SK-N-SH treated with all-trans-retinoic acid at 6 μM for 48 hours (cell line): ENCODE data around the gene GPRC5A.

Experiments
- ATAC-seq: fragments of 200-7000 bp; cut with Tn5 transposase; 3 replicates; pipeline ENCODE4 v1.9.1; 2020; ENCODE audit warnings: mild to moderate bottlenecking, moderate library complexity
- ARNTL ChIP-seq: fragments of 450-650 bp; formaldehyde crosslinking; IDR thresholded peaks from 2 replicates; pipeline ENCODE4 v1.5.0; 2020; ENCODE audit warnings: low read depth, mild to moderate bottlenecking, moderate library complexity, borderline replicate concordance
- BACH2 ChIP-seq: fragments of 250-450 bp; sonication (Bioruptor Pico); IDR thresholded peaks from 2 replicates; pipeline ENCODE4 v1.9.0; 2021; ENCODE audit warnings: mild to moderate bottlenecking, borderline replicate concordance
- CSDC2 ChIP-seq: fragments of 250-450 bp; sonication (Bioruptor Pico); IDR thresholded peaks from 2 replicates; pipeline ENCODE4 v1.5.0; 2020; ENCODE audit warnings: mild to moderate bottlenecking, moderate library complexity
- ESRRG ChIP-seq: fragments of 250-450 bp; sonication (Bioruptor Pico); IDR thresholded peaks from 2 replicates; pipeline ENCODE4 v1.6.1; 2021; ENCODE audit warnings: mild to moderate bottlenecking
- GLIS3 ChIP-seq: fragments of 250-450 bp; sonication (Bioruptor Pico); IDR thresholded peaks from 2 replicates; pipeline ENCODE4 v1.5.0; 2020; ENCODE audit warnings: mild to moderate bottlenecking, moderate library complexity
- ISL1 ChIP-seq: fragments of 250-450 bp; sonication (Bioruptor Pico); IDR thresholded peaks from 2 replicates; pipeline ENCODE4 v2.1.2; 2022; ENCODE audit warnings: mild to moderate bottlenecking, moderate library complexity
- OSR1 ChIP-seq: fragments of 250-450 bp; sonication (Bioruptor Pico); IDR thresholded peaks from 2 replicates; pipeline ENCODE4 v1.8.0; 2022; ENCODE audit warnings: moderate library complexity, mild to moderate bottlenecking, inconsistent platforms
- PPARA ChIP-seq: fragments of 250-450 bp; sonication (Bioruptor Pico); IDR thresholded peaks from 2 replicates; pipeline ENCODE4 v1.5.0; 2020; ENCODE audit warnings: mild to moderate bottlenecking, borderline replicate concordance
- RARB ChIP-seq: fragments of 250-450 bp; sonication (Bioruptor Pico); IDR thresholded peaks from 2 replicates; pipeline ENCODE4 v1.8.0; 2021; ENCODE audit warnings: mild to moderate bottlenecking, moderate library complexity
- SNAI2 ChIP-seq: fragments of 250-450 bp; sonication (Bioruptor Pico); IDR thresholded peaks from 2 replicates; pipeline ENCODE4 v1.5.0; 2020; ENCODE audit warnings: mild to moderate bottlenecking, moderate library complexity
- TCF4 ChIP-seq: fragments of 250-450 bp; sonication (Bioruptor Pico); IDR thresholded peaks from 2 replicates; pipeline ENCODE4 v1.8.0; 2021; ENCODE audit warnings: mild to moderate bottlenecking, moderate library complexity, borderline replicate concordance
- TOX ChIP-seq: fragments of 250-450 bp; sonication (Bioruptor Pico); IDR thresholded peaks from 2 replicates; pipeline ENCODE4 v1.8.0; 2021; ENCODE audit warnings: mild to moderate bottlenecking, moderate library complexity, borderline replicate concordance
- ZFP3 ChIP-seq: fragments of 250-450 bp; sonication (Bioruptor Pico); IDR thresholded peaks from 2 replicates; pipeline ENCODE4 v1.5.0; 2020; ENCODE audit warnings: mild to moderate bottlenecking, moderate library complexity
- ZFP30 ChIP-seq: fragments of 450-650 bp; formaldehyde crosslinking; IDR thresholded peaks from 2 replicates; pipeline ENCODE4 v1.5.0; 2022; ENCODE audit warnings: mild to moderate bottlenecking, moderate library complexity
- ZNF565 ChIP-seq: fragments of 450-650 bp; formaldehyde crosslinking; conservative IDR thresholded peaks from 2 replicates; pipeline ENCODE4 v1.5.0; 2020; ENCODE audit warnings: low read depth, mild to moderate bottlenecking, moderate library complexity
- ZNF70 ChIP-seq: fragments of 450-650 bp; formaldehyde crosslinking; IDR thresholded peaks from 2 replicates; pipeline ENCODE4 v1.5.0; 2020; ENCODE audit warnings: mild to moderate bottlenecking, moderate library complexity
- ZNF8 ChIP-seq: fragments of 450-650 bp; formaldehyde crosslinking; IDR thresholded peaks from 2 replicates; pipeline ENCODE4 v1.5.0; 2020; ENCODE audit warnings: mild to moderate bottlenecking, moderate library complexity
- TF ChIP-seq, protein P1 (sequence below): fragments of 250-450 bp; sonication (Bioruptor Pico); IDR thresholded peaks from 2 replicates; pipeline ENCODE4 v1.8.0; 2020; ENCODE audit warnings: mild to moderate bottlenecking, moderate library complexity, borderline replicate concordance
- TF ChIP-seq, protein P2 (sequence below): fragments of 250-450 bp; sonication (Bioruptor Pico); IDR thresholded peaks from 2 replicates; pipeline ENCODE4 v1.5.1; 2021; ENCODE audit warnings: mild to moderate bottlenecking, moderate library complexity
- TF ChIP-seq, protein P3 (sequence below): fragments of 250-450 bp; sonication (Bioruptor Pico); IDR thresholded peaks from 2 replicates; pipeline ENCODE4 v1.5.1; 2020; ENCODE audit warnings: low read depth, mild to moderate bottlenecking, moderate library complexity
- TF ChIP-seq, protein P4 (sequence below): fragments of 250-450 bp; sonication (Bioruptor Pico); IDR thresholded peaks from 2 replicates; pipeline ENCODE4 v1.8.0; 2021; ENCODE audit warnings: low read depth, mild to moderate bottlenecking, moderate library complexity, borderline replicate concordance

Gene GPRC5A

DNA sequence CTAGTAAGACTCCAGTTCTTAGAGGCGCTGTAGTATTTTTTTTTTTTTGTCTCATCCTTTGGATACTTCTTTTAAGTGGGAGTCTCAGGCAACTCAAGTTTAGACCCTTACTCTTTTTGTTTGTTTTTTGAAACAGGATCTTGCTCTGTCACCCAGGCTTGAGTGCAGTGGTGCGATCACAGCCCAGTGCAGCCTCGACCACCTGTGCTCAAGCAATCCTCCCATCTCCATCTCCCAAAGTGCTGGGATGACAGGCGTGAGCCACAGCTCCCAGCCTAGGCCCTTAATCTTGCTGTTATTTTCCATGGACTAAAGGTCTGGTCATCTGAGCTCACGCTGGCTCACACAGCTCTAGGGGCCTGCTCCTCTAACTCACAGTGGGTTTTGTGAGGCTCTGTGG, 21.3 kb downstream of the GPRC5A start (continued):
- no peak for TF ChIP-seq CSDC2
- TF ChIP-seq, all 23 proteins: peak for 0

DNA sequence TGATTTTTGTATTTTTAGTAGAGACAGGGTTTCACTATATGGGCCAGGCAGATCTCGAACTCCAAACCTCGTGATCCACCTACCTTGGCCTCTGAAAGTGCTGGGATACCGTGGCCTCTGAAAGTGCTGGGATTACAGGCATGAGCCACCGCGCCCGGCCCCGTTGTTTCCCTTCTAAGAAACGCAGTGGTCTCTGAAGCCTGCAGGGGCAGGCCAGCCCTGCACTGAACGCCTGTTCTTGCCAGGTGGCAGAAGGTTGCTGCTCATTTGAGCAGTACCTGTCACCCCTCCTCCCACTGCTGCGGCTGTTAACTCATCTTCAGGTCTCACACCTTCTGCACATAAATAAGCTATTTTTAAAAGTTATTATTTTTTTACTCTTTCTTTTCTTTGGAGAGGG, 24.3 kb downstream of the GPRC5A start:
- TF ChIP-seq GLIS3 (CRISPR knock-in tag) (no peak), BACH2 (no peak), PPARA (CRISPR knock-in tag) (no peak), ARNTL (CRISPR knock-in tag) (no peak)
- TF ChIP-seq, protein P1, sequence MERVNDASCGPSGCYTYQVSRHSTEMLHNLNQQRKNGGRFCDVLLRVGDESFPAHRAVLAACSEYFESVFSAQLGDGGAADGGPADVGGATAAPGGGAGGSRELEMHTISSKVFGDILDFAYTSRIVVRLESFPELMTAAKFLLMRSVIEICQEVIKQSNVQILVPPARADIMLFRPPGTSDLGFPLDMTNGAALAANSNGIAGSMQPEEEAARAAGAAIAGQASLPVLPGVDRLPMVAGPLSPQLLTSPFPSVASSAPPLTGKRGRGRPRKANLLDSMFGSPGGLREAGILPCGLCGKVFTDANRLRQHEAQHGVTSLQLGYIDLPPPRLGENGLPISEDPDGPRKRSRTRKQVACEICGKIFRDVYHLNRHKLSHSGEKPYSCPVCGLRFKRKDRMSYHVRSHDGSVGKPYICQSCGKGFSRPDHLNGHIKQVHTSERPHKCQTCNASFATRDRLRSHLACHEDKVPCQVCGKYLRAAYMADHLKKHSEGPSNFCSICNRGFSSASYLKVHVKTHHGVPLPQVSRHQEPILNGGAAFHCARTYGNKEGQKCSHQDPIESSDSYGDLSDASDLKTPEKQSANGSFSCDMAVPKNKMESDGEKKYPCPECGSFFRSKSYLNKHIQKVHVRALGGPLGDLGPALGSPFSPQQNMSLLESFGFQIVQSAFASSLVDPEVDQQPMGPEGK (CRISPR knock-in tag), result no peak
- TF ChIP-seq, all 23 proteins: peak for 0
- 0 out of 3 replicates have a peak, but pooled peaks have one; percentile 7 for ATAC-seq

DNA sequence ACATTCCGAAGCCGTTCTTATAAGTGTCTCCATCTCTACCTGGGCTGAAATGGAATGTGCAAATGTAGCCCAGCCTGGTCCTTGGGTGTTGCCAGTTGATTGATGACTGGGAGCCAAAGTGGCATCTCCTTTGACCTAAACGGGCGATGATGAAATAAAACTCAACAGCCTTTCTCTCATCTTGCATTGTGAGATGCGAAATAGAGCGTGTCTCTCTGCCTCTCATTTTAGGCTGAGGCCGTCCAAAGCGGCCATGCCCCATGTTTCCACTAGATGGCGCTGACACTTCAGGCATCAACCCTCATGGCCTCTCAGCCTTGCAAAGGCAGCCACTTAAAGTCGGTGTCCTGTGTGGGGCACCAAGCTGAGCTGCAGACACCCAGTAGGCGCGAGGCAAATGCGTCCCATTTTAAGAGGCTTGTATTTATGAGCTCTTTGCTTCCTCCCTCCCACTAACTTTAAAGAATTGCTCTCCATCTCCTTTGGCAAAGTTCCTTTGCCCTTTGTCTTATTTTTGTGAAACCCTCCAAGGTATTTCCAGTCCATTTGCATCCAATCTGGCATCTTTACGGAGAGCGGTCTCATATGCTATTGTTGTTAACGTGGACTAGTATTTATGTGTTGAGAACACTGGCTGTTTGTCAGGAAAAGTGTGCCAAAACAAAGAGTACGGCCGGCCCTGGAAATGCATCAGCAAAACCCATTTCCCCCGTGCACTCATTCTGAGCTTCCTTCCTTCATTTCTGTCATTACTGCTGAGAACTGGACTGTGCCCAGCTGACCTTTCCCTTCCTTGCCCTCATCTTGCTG, 25.0 kb downstream of the GPRC5A start:
- ATAC-seq, result peak; percentile 98
- TF ChIP-seq, protein P2, sequence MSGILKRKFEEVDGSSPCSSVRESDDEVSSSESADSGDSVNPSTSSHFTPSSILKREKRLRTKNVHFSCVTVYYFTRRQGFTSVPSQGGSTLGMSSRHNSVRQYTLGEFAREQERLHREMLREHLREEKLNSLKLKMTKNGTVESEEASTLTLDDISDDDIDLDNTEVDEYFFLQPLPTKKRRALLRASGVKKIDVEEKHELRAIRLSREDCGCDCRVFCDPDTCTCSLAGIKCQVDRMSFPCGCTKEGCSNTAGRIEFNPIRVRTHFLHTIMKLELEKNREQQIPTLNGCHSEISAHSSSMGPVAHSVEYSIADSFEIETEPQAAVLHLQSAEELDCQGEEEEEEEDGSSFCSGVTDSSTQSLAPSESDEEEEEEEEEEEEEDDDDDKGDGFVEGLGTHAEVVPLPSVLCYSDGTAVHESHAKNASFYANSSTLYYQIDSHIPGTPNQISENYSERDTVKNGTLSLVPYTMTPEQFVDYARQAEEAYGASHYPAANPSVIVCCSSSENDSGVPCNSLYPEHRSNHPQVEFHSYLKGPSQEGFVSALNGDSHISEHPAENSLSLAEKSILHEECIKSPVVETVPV (CRISPR knock-in tag), result no peak
- no peak for TF ChIP-seq ZFP3 (CRISPR knock-in tag)
- TF ChIP-seq CSDC2, result no peak
- TF ChIP-seq ISL1 (CRISPR knock-in tag), result no peak
- no peak for TF ChIP-seq ESRRG (CRISPR knock-in tag)
- TF ChIP-seq PPARA (CRISPR knock-in tag), result no peak
- TF ChIP-seq, protein P3, sequence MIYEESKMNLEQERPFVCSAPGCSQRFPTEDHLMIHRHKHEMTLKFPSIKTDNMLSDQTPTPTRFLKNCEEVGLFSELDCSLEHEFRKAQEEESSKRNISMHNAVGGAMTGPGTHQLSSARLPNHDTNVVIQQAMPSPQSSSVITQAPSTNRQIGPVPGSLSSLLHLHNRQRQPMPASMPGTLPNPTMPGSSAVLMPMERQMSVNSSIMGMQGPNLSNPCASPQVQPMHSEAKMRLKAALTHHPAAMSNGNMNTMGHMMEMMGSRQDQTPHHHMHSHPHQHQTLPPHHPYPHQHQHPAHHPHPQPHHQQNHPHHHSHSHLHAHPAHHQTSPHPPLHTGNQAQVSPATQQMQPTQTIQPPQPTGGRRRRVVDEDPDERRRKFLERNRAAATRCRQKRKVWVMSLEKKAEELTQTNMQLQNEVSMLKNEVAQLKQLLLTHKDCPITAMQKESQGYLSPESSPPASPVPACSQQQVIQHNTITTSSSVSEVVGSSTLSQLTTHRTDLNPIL (CRISPR knock-in tag), result no peak
- TF ChIP-seq, all 23 proteins: peak for 0

DNA sequence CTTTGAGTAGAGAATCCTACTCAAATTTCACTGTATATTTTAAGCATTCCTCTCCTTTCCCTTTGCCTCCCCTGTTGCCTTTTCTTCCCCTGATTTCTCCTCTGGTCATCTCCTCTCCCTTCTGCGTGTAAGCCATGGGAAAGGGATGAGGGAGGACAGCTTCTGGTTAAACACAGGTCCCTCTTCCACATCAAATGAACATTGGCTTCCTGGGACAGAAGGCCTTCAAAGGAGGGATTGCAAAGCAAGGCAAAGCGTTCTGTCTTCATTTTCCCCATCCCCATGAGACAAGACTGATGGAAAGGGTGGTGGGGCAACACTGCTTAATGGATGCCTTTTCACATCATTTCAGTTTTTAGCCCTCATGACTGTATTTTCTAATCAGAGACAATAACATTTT, 26.2 kb downstream of the GPRC5A start:
- ATAC-seq, result no peak
- no peak for TF ChIP-seq GLIS3 (CRISPR knock-in tag)
- no peak for TF ChIP-seq TOX (CRISPR knock-in tag)
- TF ChIP-seq ZFP30 (CRISPR knock-in tag), result no peak
- TF ChIP-seq, protein P1 (CRISPR knock-in tag), result no peak
- no peak for TF ChIP-seq ZNF70 (CRISPR knock-in tag)
- no peak for TF ChIP-seq CSDC2
- no peak for TF ChIP-seq ZNF8 (CRISPR knock-in tag)
- no peak for TF ChIP-seq TCF4 (CRISPR knock-in tag)
- no peak for TF ChIP-seq OSR1
- TF ChIP-seq ZNF565 (CRISPR knock-in tag), result no peak
- no peak for TF ChIP-seq ISL1 (CRISPR knock-in tag)
- TF ChIP-seq, all 23 proteins: peak for 0

DNA sequence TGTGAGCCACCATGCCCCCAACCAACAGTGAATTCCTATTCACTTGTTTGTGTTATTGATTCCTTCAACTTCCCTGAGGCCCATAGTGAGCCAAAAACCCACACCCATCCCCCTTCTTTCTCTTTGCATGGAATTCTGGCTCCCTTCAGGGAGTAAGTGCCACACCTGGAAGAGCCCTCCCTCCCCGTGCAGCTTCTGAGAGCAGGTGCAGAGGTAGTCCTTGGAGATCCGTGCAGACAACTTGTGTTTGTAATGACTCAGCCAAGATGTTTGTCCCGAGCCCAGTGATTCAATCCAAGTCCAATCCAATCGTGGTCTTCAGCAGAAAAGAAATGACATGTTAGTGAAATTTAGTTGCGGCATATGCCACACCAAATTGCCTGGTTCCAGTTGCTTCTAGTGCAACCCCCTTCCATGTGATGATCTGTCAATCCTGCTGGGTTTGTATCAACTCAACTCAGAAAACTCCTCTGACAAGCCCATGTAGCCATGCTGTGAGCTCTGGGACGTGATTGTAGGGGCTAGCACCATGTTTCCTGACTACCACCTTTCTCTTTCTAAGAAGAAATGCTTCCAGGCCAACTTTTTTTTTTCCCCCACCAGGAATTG, 27.5 kb downstream of the GPRC5A start:
- no peak for ATAC-seq
- no peak for TF ChIP-seq ARNTL (CRISPR knock-in tag)
- TF ChIP-seq RARB, result no peak
- TF ChIP-seq CSDC2, result no peak
- no peak for TF ChIP-seq SNAI2 (CRISPR knock-in tag)
- TF ChIP-seq, protein P4, sequence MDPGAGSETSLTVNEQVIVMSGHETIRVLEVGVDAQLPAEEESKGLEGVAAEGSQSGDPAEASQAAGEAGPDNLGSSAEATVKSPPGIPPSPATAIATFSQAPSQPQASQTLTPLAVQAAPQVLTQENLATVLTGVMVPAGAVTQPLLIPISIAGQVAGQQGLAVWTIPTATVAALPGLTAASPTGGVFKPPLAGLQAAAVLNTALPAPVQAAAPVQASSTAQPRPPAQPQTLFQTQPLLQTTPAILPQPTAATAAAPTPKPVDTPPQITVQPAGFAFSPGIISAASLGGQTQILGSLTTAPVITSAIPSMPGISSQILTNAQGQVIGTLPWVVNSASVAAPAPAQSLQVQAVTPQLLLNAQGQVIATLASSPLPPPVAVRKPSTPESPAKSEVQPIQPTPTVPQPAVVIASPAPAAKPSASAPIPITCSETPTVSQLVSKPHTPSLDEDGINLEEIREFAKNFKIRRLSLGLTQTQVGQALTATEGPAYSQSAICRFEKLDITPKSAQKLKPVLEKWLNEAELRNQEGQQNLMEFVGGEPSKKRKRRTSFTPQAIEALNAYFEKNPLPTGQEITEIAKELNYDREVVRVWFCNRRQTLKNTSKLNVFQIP (CRISPR knock-in tag), result no peak
- TF ChIP-seq ZFP30 (CRISPR knock-in tag), result no peak
- TF ChIP-seq PPARA (CRISPR knock-in tag), result no peak
- no peak for TF ChIP-seq TCF4 (CRISPR knock-in tag)
- TF ChIP-seq, protein P3 (CRISPR knock-in tag), result no peak
- TF ChIP-seq ZNF565 (CRISPR knock-in tag), result no peak
